ENCODE data around the gene MAK. TPM values are rescaled to one million over a fixed set of nuclear protein-coding genes. Genes with fewer than 3 reads are reported as not detected.

The MAK gene
- total RNA-seq, 1 experiment from 2014 or later = 0.20 TPM

DNA sequence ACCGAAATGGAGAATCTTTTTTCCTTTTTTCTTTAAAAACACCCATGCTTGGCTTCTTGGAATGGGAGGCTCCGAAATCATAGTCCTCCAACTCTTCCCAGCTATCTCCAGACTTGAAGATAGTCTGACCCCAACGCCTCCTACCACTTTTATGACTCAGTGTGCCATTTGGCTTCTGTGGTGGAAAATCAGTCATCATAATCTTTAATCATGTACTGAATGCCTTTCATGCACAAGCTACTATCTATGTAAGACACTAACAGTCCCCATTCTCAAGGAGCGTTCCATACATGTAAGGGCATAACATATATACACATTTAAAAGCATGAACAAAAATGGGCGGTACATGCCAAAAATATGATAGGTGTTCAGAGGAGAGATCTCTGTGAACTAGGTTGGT lies 46.7 kb downstream of the MAK start:
- no peaks in the 10 kb centered on the region for H3K4me1 Mint-ChIP-seq
- Histone ChIP-seq H3K23me2 (ENCODE audit: insufficient read length, low read depth, low read length, poor library complexity, severe bottlenecking) (no peaks in the 10 kb centered on the region), H4K8ac (replicated peaks; ENCODE audit: insufficient read length, low read depth, low read length) (no peak overlapping the region), H3K79me1 (ENCODE audit: insufficient read depth, low read depth, low read length, poor library complexity, severe bottlenecking) (no peaks in the 10 kb centered on the region), H2BK12ac (ENCODE audit: insufficient read length, low read depth, low read length) (no peak overlapping the region), H4K20me1 (ENCODE audit: control insufficient read depth, insufficient read depth, insufficient read length) (no peaks in the 10 kb centered on the region), H3K56ac (ENCODE audit: insufficient read length, low read depth, low read length) (no peak overlapping the region), H2AK5ac (ENCODE audit: insufficient read length, low read length) (no peak overlapping the region), H3K79me2 (ENCODE audit: insufficient read depth, low read length) (no peaks in the 10 kb centered on the region), H3K23ac (ENCODE audit: insufficient read length, low read depth, low read length) (no peak overlapping the region), H3K14ac (ENCODE audit: insufficient read depth, low read length) (no peak overlapping the region), H3K27me3 (ENCODE audit: insufficient read depth, low read length) (no peaks in the 10 kb centered on the region), H3K18ac (ENCODE audit: insufficient read length, low read depth, low read length) (no peak overlapping the region), H2BK5ac (ENCODE audit: insufficient read length, low read length) (no peak overlapping the region), H4K5ac (ENCODE audit: insufficient read length, low read depth, low read length) (no peak overlapping the region), H3K4me1 (ENCODE audit: insufficient read depth, low read length) (no peaks in the 10 kb centered on the region), H2AFZ (ENCODE audit: low read length) (no peak overlapping the region), H3K4me2 (ENCODE audit: insufficient read depth, insufficient read length, low read length) (no peak overlapping the region), H4K91ac (ENCODE audit: insufficient read length, low read depth, low read length) (no peak overlapping the region), H3K4ac (ENCODE audit: low read depth, low read length) (no peak overlapping the region), H3K27ac (ENCODE audit: insufficient read length, low read depth, low read length) (no peak overlapping the region), H3K9ac (ENCODE audit: extremely low read depth, insufficient read length, low read length) (no peak overlapping the region), H2BK15ac (ENCODE audit: low read depth, low read length) (no peak overlapping the region), H2BK120ac (ENCODE audit: low read depth, low read length, poor library complexity, severe bottlenecking) (no peak overlapping the region), H3T11ph (ENCODE audit: low read length) (no peak overlapping the region), H3K9me3 (ENCODE audit: control insufficient read depth, low read depth, low read length) (no peaks in the 10 kb centered on the region), H2BK20ac (ENCODE audit: low read depth, low read length, poor library complexity, severe bottlenecking) (no peak overlapping the region)
- no CpG with 5 or more reads among the region's 5 CpGs for WGBS (ENCODE audit: extremely low coverage, insufficient read length, low lambda C conversion rate)
- no peak for DNase-seq
- peaks cover 0 to 4% (median 1%) of the 10 kb centered on the region in 3 experiments; a peak in 3 of 7 replicates for H3K36me3 Mint-ChIP-seq (ENCODE audit: insufficient read depth in 1 of 3, low read depth in 3 of 3)
- no peak overlapping the region for H3K27ac Mint-ChIP-seq
- no peak overlapping the region for H3K4me3 Mint-ChIP-seq
- TF ChIP-seq, protein P1, sequence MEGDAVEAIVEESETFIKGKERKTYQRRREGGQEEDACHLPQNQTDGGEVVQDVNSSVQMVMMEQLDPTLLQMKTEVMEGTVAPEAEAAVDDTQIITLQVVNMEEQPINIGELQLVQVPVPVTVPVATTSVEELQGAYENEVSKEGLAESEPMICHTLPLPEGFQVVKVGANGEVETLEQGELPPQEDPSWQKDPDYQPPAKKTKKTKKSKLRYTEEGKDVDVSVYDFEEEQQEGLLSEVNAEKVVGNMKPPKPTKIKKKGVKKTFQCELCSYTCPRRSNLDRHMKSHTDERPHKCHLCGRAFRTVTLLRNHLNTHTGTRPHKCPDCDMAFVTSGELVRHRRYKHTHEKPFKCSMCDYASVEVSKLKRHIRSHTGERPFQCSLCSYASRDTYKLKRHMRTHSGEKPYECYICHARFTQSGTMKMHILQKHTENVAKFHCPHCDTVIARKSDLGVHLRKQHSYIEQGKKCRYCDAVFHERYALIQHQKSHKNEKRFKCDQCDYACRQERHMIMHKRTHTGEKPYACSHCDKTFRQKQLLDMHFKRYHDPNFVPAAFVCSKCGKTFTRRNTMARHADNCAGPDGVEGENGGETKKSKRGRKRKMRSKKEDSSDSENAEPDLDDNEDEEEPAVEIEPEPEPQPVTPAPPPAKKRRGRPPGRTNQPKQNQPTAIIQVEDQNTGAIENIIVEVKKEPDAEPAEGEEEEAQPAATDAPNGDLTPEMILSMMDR (conservative IDR thresholded peaks at IDR 0.05) = no peak
- no peaks in the 10 kb centered on the region for H3K9me3 Mint-ChIP-seq
- no peaks in the 10 kb centered on the region; the same call in 1 of the 2 replicates for H3K27me3 Mint-ChIP-seq (ENCODE audit: low read depth)
